HepG2 (cell line): ENCODE measurements around the gene PLCXD1.

Source experiments
- CTCF ChIP-seq: sonication (generic); formaldehyde crosslinking; IDR thresholded peaks from 2 replicates; pipeline ENCODE4 v1.5.0; 2020; ENCODE audit warnings: mild to moderate bottlenecking, missing genetic modification reagents, moderate library complexity
- SNRNP70 ChIP-seq: fragments of 200-400 bp; formaldehyde crosslinking; IDR thresholded peaks from 2 replicates; pipeline ENCODE4 v1.6.1; 2017; ENCODE audit warnings: mild to moderate bottlenecking, low read depth, low read length, moderate library complexity
- SOX5 ChIP-seq: IDR thresholded peaks from 2 replicates; pipeline ENCODE4 v1.6.1; 2016; ENCODE audit warnings: borderline replicate concordance
- ZBTB10 ChIP-seq: sonication (generic); formaldehyde crosslinking; IDR thresholded peaks from 2 replicates; pipeline ENCODE4 v1.4.0; 2020; ENCODE audit warnings: missing genetic modification reagents, borderline replicate concordance
- ZNF24 ChIP-seq: fragments of 450-650 bp; IDR thresholded peaks from 2 replicates; pipeline ENCODE4 v1.6.1; 2017; ENCODE audit warnings: antibody characterized with exemption, mild to moderate bottlenecking
- ZNF747 ChIP-seq: sonication (generic); formaldehyde crosslinking; IDR thresholded peaks from 2 replicates; pipeline ENCODE4 v1.8.1; 2023; ENCODE audit warnings: missing genetic modification reagents, mild to moderate bottlenecking, borderline replicate concordance
- ZNF780A ChIP-seq: sonication (generic); formaldehyde crosslinking; IDR thresholded peaks from 2 replicates; pipeline ENCODE4 v1.8.0; 2022; ENCODE audit warnings: mild to moderate bottlenecking, missing genetic modification reagents, moderate library complexity
- TF ChIP-seq, protein P1 (sequence below): sonication (generic); IDR thresholded peaks from 2 replicates; pipeline ENCODE4 v1.6.1; 2016; ENCODE audit warnings: low read depth, borderline replicate concordance

- no peak for TF ChIP-seq CTCF (CRISPR knock-in tag)
- no peak for TF ChIP-seq SNRNP70
- TF ChIP-seq, protein P1, sequence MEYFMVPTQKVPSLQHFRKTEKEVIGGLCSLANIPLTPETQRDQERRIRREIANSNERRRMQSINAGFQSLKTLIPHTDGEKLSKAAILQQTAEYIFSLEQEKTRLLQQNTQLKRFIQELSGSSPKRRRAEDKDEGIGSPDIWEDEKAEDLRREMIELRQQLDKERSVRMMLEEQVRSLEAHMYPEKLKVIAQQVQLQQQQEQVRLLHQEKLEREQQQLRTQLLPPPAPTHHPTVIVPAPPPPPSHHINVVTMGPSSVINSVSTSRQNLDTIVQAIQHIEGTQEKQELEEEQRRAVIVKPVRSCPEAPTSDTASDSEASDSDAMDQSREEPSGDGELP, result no peak
- TF ChIP-seq ZNF747, result no peak
- TF ChIP-seq ZNF24, result no peak
- TF ChIP-seq SOX5 (CRISPR knock-in tag), result 0 out of 2 replicates have a peak, but pooled peaks have one; percentile 21
- no peak; the same call in 1 of the 2 replicates for TF ChIP-seq ZBTB10 (CRISPR knock-in tag)
- TF ChIP-seq ZNF780A (CRISPR knock-in tag), result no peak
Measured at GRCh38 chrX:274904-275475, 6.2 kb upstream of the PLCXD1 start.
